ENCODE measurements around the gene GANAB. TPM values are rescaled to one million over a fixed set of nuclear protein-coding genes. Genes with fewer than 3 reads are reported as not detected.

GANAB gene
- total and polyA plus RNA-seq, 2 of the 13 experiments (the other 11 are each of a cell fraction or from before 2014, with no cell fraction given): 99.5 to 234 TPM

- TF ChIP-seq ZSCAN31 (CRISPR knock-in tag; IDR thresholded peaks at IDR 0.05; ENCODE audit: low read depth) (peak; percentile 69), BATF2 (CRISPR knock-in tag; IDR thresholded peaks at IDR 0.05) (no peak), ZNF556 (CRISPR knock-in tag; IDR thresholded peaks at IDR 0.05; ENCODE audit: borderline replicate concordance) (peak; percentile 64), ZNF414 (CRISPR knock-in tag; IDR thresholded peaks at IDR 0.05) (peak; percentile 71), ZNF567 (CRISPR knock-in tag; IDR thresholded peaks at IDR 0.05; ENCODE audit: borderline replicate concordance) (no peak), SNAPC5 (CRISPR knock-in tag; IDR thresholded peaks at IDR 0.05; ENCODE audit: borderline replicate concordance) (no peak), MLLT10 (CRISPR knock-in tag; IDR thresholded peaks at IDR 0.05) (no peak), RBFOX2 (IDR thresholded peaks at IDR 0.05; ENCODE audit: low read depth, low read length) (peak; percentile 89), KLF15 (CRISPR knock-in tag; IDR thresholded peaks at IDR 0.05; ENCODE audit: borderline replicate concordance) (no peak), ZNF564 (CRISPR knock-in tag; IDR thresholded peaks at IDR 0.05) (peak; percentile 61), FOXJ3 (CRISPR knock-in tag; IDR thresholded peaks at IDR 0.05; ENCODE audit: borderline replicate concordance) (no peak), AHDC1 (CRISPR knock-in tag; IDR thresholded peaks at IDR 0.05; ENCODE audit: borderline replicate concordance) (0 out of 2 replicates have a peak, but pooled peaks have one; percentile 11), TCF7 (IDR thresholded peaks at IDR 0.05; ENCODE audit: low read depth) (no peak), GFI1 (CRISPR knock-in tag; IDR thresholded peaks at IDR 0.05; ENCODE audit: borderline replicate concordance) (no peak), ZNF547 (CRISPR knock-in tag; IDR thresholded peaks at IDR 0.05) (peak; percentile 62), ZFP36L1 (CRISPR knock-in tag; IDR thresholded peaks at IDR 0.05) (no peak), CEBPZ (IDR thresholded peaks at IDR 0.05; ENCODE audit: low read length) (no peak), PHF5A (CRISPR knock-in tag; IDR thresholded peaks at IDR 0.05; ENCODE audit: low read depth, unreplicated experiment) (peak; percentile 60)
Measured at GRCh38 chr11:62678770-62679696, 32.6 kb upstream of the GANAB start, which contains the start of gene UBXN1 (continued).
